ENCODE data around the gene DDR1.
"Not testable (repeated sequence)": the region's sequence is repeated elsewhere in the genome, so short reads cannot be mapped to it uniquely, and the experiment has no call there.

Gene DDR1

GRCh38 chr6:30922447-30922852 lies 38.1 kb downstream of the DDR1 start:
- no peak for DNase-seq

- DNase-seq: not testable (repeated sequence)
These were observed 39.8 kb downstream of the DDR1 start for GRCh38 chr6:30924040-30924627.

- no peak for DNase-seq
These were observed 42.3 kb downstream of the DDR1 start for GRCh38 chr6:30926644-30927043.

- not testable (repeated sequence) for DNase-seq
These were observed 42.8 kb downstream of the DDR1 start for GRCh38 chr6:30927080-30927479.

- DNase-seq: no peak
These were observed 44.4 kb downstream of the DDR1 start for GRCh38 chr6:30928677-30929076.

- no peak for DNase-seq
These were observed 46.2 kb downstream of the DDR1 start for GRCh38 chr6:30930506-30930905.

- no peak for DNase-seq
These were observed 47.0 kb downstream of the DDR1 start for GRCh38 chr6:30931272-30931671.

- no peak for DNase-seq
These were observed 47.8 kb downstream of the DDR1 start, which contains the start of gene SFTA2 for GRCh38 chr6:30931969-30932645. TSS of gene SFTA2 (minus strand) at chr6:30932170. CDS start at chr6:30932096, 74 bp downstream.

GRCh38 chr6:30932665-30933365 lies 48.5 kb downstream of the DDR1 start:
- no peak for DNase-seq

- DNase-seq: no peak
These were observed 50.7 kb downstream of the DDR1 start for GRCh38 chr6:30935018-30935417.

GRCh38 chr6:30937265-30937664 lies 52.9 kb downstream of the DDR1 start:
- no peak for DNase-seq

GRCh38 chr6:30938730-30939129 lies 54.4 kb downstream of the DDR1 start:
- no peak for DNase-seq

GRCh38 chr6:30939473-30939872 lies 55.2 kb downstream of the DDR1 start:
- DNase-seq: no peak

GRCh38 chr6:30940361-30940986 lies 56.2 kb downstream of the DDR1 start, which contains the start of gene MUCL3:
TSS of gene MUCL3 (plus strand) at chr6:30940973. CDS start at chr6:30941000, 27 bp downstream.
- no peak for DNase-seq

GRCh38 chr6:30942338-30943060 lies 58.2 kb downstream of the DDR1 start:
- peak; percentile 51 to 87 for DNase-seq

GRCh38 chr6:30944051-30944450 lies 59.7 kb downstream of the DDR1 start:
- no peak for DNase-seq

GRCh38 chr6:30945281-30945680 lies 61.0 kb downstream of the DDR1 start:
- no peak for DNase-seq

- DNase-seq: no peak
These were observed 62.9 kb downstream of the DDR1 start for GRCh38 chr6:30947231-30947630.

GRCh38 chr6:30948811-30949210 lies 64.5 kb downstream of the DDR1 start:
- DNase-seq: no peak

Data from SW 1271 (cell line).